DMS79 (cell line): ENCODE results near the gene LAMTOR1.

ENCODE experiments used
- DNase-seq: peaks from one replicate; lab custom pipeline; 2025; lab: John Stamatoyannopoulos, UW

Gene LAMTOR1

GRCh38 chr11:72081184-72081644 is 21.9 kb downstream of the LAMTOR1 start:
- DNase-seq: no peak

- peak; percentile 100 for DNase-seq
These were observed 22.5 kb downstream of the LAMTOR1 start, which contains the start of the genes LRRC51 and NUMA1 for GRCh38 chr11:72080326-72081183. TSS of gene LRRC51 (plus strand) at chr11:72080850. CDS start at chr11:72089084, 8,234 bp downstream. TSS of gene NUMA1 (minus strand) at chr11:72080542. CDS start at chr11:72035943, 44,599 bp downstream.

GRCh38 chr11:72079819-72080325 is 23.2 kb downstream of the LAMTOR1 start:
- peak; percentile 87 for DNase-seq

GRCh38 chr11:72078477-72078876 is 24.6 kb downstream of the LAMTOR1 start:
- DNase-seq: no peak

- DNase-seq: no peak
These were observed 27.3 kb downstream of the LAMTOR1 start for GRCh38 chr11:72075756-72076155.

GRCh38 chr11:72075109-72075508 is 28.0 kb downstream of the LAMTOR1 start:
- no peak for DNase-seq

- no peak for DNase-seq
These were observed 30.7 kb downstream of the LAMTOR1 start for GRCh38 chr11:72072348-72072747.

GRCh38 chr11:72070491-72070890 is 32.6 kb downstream of the LAMTOR1 start:
- DNase-seq: no peak

- no peak for DNase-seq
These were observed 33.3 kb downstream of the LAMTOR1 start for GRCh38 chr11:72069787-72070251.

GRCh38 chr11:72069200-72069599 is 33.9 kb downstream of the LAMTOR1 start:
- DNase-seq: no peak

- no peak for DNase-seq
These were observed 35.4 kb downstream of the LAMTOR1 start for GRCh38 chr11:72067676-72068075.

GRCh38 chr11:72067266-72067665 is 35.8 kb downstream of the LAMTOR1 start:
- DNase-seq: no peak

- DNase-seq: no peak
These were observed 36.2 kb downstream of the LAMTOR1 start for GRCh38 chr11:72066855-72067254.

GRCh38 chr11:72061739-72062396 is 41.2 kb downstream of the LAMTOR1 start:
- DNase-seq: no peak

- DNase-seq: peak; percentile 88
These were observed 44.6 kb downstream of the LAMTOR1 start for GRCh38 chr11:72058416-72059034.

- DNase-seq: no peak
These were observed 54.2 kb downstream of the LAMTOR1 start for GRCh38 chr11:72048766-72049460.
